H54 (cell line): ENCODE measurements around the gene METAP2.

Experiments
- DNase-seq: peaks from one replicate; pipeline ENCODE4 v3.0.0; 2011; ENCODE audit warnings: low spot score, mixed read lengths; ENCODE audit not compliant: insufficient read length
- FAIRE-seq: peaks from 3 replicates; lab custom pipeline; 2011; peaks lifted over from hg19 to GRCh38; lab: Jason Lieb, UNC
- POLR2A ChIP-seq: IDR thresholded peaks from 2 replicates; pipeline ENCODE4 v1.6.1; 2011; ENCODE audit warnings: low read depth, mild to moderate bottlenecking, low read length

Gene METAP2

GRCh38 chr12:95545731-95546490, 72.0 kb downstream of the METAP2 start:
- DNase-seq (no peak), FAIRE-seq (no peak)
- TF ChIP-seq POLR2A = no peak

GRCh38 chr12:95546491-95546813, 72.5 kb downstream of the METAP2 start:
- DNase-seq = no peak
- no peak for FAIRE-seq
- no peak for TF ChIP-seq POLR2A

GRCh38 chr12:95547522-95548055, 73.6 kb downstream of the METAP2 start:
- FAIRE-seq = no peak
- DNase-seq = no peak
- no peak for TF ChIP-seq POLR2A

GRCh38 chr12:95548056-95548538, 74.1 kb downstream of the METAP2 start:
- DNase-seq (no peak), FAIRE-seq (no peak)
- no peak for TF ChIP-seq POLR2A

- DNase-seq (no peak), FAIRE-seq (no peak)
- TF ChIP-seq POLR2A = no peak
Measured at GRCh38 chr12:95548539-95549391, 74.8 kb downstream of the METAP2 start.

GRCh38 chr12:95549392-95550084, 75.6 kb downstream of the METAP2 start:
- TF ChIP-seq POLR2A = no peak
- DNase-seq = no peak
- FAIRE-seq = no peak

GRCh38 chr12:95551305-95551704, 77.4 kb downstream of the METAP2 start, which contains the start of gene USP44:
Gene USP44 (minus strand): TSS chr12:95551476. CDS start chr12:95534256, 17,220 bp downstream.
- DNase-seq (no peak), FAIRE-seq (no peak)
- TF ChIP-seq POLR2A = no peak

- no peak for TF ChIP-seq POLR2A
- DNase-seq = no peak
- no peak for FAIRE-seq
Measured at GRCh38 chr12:95551913-95552516, 78.1 kb downstream of the METAP2 start.

- TF ChIP-seq POLR2A = no peak
- FAIRE-seq (no peak), DNase-seq (no peak)
Measured at GRCh38 chr12:95553197-95553943, 79.4 kb downstream of the METAP2 start.

GRCh38 chr12:95554532-95555071, 80.7 kb downstream of the METAP2 start:
- no peak for TF ChIP-seq POLR2A
- DNase-seq = no peak
- FAIRE-seq = no peak

GRCh38 chr12:95557625-95558024, 83.7 kb downstream of the METAP2 start:
- no peak for TF ChIP-seq POLR2A
- FAIRE-seq (no peak), DNase-seq (no peak)
